Transverse colon (tissue), 4 donors: ENCODE results near the gene MUC5B. TPM values are rescaled to one million over a fixed set of nuclear protein-coding genes. Genes with fewer than 3 reads are reported as not detected.

ENCODE experiments used
- DNase-seq: peaks from one replicate; pipeline ENCODE4 v3.0.0-alpha.2; 2019
- H3K27ac ChIP-seq, 4 donors: fragments of 200-600 bp; sonication (generic); 2 replicates each; pipeline ENCODE4 v1.5.1; 2016 to 2018; ENCODE audit warnings: inconsistent platforms in 4 of 4
- H3K27me3 ChIP-seq: fragments of 200-600 bp; sonication (generic); 2 replicates; pipeline ENCODE4 v1.5.1; 2017; ENCODE audit warnings: inconsistent platforms
- H3K36me3 ChIP-seq, 4 donors: fragments of 200-600 bp; sonication (generic); 2 replicates each; pipeline ENCODE4 v1.5.1; 2017 to 2019; ENCODE audit warnings: inconsistent platforms in 4 of 4
- H3K4me1 ChIP-seq, 4 donors: fragments of 200-600 bp; sonication (generic); 2 replicates each; pipeline ENCODE4 v1.5.1; 2017 to 2020; ENCODE audit warnings: inconsistent platforms in 4 of 4
- H3K4me3 ChIP-seq, 4 donors: fragments of 200-600 bp; sonication (generic); 1 replicate in 1 of 4; 2 replicates in 3 of 4; pipeline versions ENCODE4 v1.5.1 to v1.6.1; 2017 to 2019; ENCODE audit warnings: inconsistent platforms in 4 of 4
- H3K9me3 ChIP-seq, 2 donors: fragments of 200-600 bp; sonication (generic); 2 replicates each; pipeline ENCODE4 v1.5.1; 2017 to 2019; ENCODE audit warnings: inconsistent platforms in 2 of 2
- CTCF ChIP-seq, 5 experiments: fragments of 200-600 bp in 3 of 5; fragments of 450-650 bp in 2 of 5; sonication (generic) in 3 of 5; IDR thresholded peaks; 1 replicate in 2 of 5; 2 replicates in 3 of 5; pipeline ENCODE4 v1.5.1; 2016 to 2017; ENCODE audit warnings: antibody characterized with exemption in 5 of 5, inconsistent platforms in 3 of 5, mild to moderate bottlenecking in 2 of 5, moderate library complexity in 1 of 5
- EP300 ChIP-seq: sonication (generic); formaldehyde crosslinking; IDR thresholded peaks from one replicate; pipeline ENCODE4 v1.6.1; 2017; ENCODE audit warnings: antibody characterized with exemption, low read depth
- POLR2A ChIP-seq: fragments of 450-650 bp; IDR thresholded peaks from one replicate; pipeline ENCODE4 v1.6.1; 2016; ENCODE audit warnings: antibody characterized with exemption, mild to moderate bottlenecking, moderate library complexity
- POLR2AphosphoS5 ChIP-seq, 3 donors: sonication (generic); formaldehyde crosslinking; IDR thresholded peaks; one replicate each; pipeline ENCODE4 v1.6.1; 2016; ENCODE audit warnings: antibody characterized with exemption in 3 of 3
- WGBS, 2 donors: methylation state at CpG; one replicate each; pipeline ENCODE4 v1.1.5; 2018; ENCODE audit warnings: low coverage in 1 of 2; 5-methylcytosine and 5-hydroxymethylcytosine counted together
- in situ Hi-C, 4 donors: fragments of 200-750 bp; cut with MboI; loops; one replicate each; pipeline versions ENCODE4 v1.15.0 to v1.15.1; 2017; ENCODE audit warnings: low sequenced_read_pairs in 3 of 4, low pct_ligation_motif_present in 1 of 4, low pct_unique_long_range_greater_than_20kb in 1 of 4
- intact Hi-C: fragments of 100-400 bp; cut with DNase I; formaldehyde crosslinking; loops from one replicate; pipeline ENCODE4 v1.15.1; 2023; ENCODE audit warnings: low total_unique reads
- total RNA-seq, 4 donors: library from RNA; depleted of rRNA; stranded (reverse); fragments of >200 nt; gene quantifications; one replicate each; pipeline ENCODE4 v1.1.0, GENCODE V29; 2016

MUC5B gene
- total RNA-seq, 4 donors from 2014 or later: 58.0 to 825 (median 85.6) TPM

- in situ Hi-C loops: no loop called here
- 86% methylated on average over 14 of the region's 14 CpGs; no CpG with 5 or more reads in 1 of the 2 donors for WGBS, 2 donors
- TF ChIP-seq POLR2A: no peak
- no peak for TF ChIP-seq POLR2AphosphoS5 (IDR thresholded peaks at IDR 0.05)
- TF ChIP-seq CTCF (IDR thresholded peaks at IDR 0.05): no peak
- TF ChIP-seq EP300: no peak
- Histone ChIP-seq H3K9me3 (no peaks in the 10 kb centered on the region), H3K36me3 (peaks cover 0 to 9% (median 0%) of the 10 kb centered on the region in 4 donors), H3K27ac (no peak overlapping the region), H3K4me3 (no peak overlapping the region), H3K27me3 (no peaks in the 10 kb centered on the region), H3K4me1 (no peaks in the 10 kb centered on the region)
- intact Hi-C loops: no loop called here
- no peak for DNase-seq
These were observed 51.6 kb downstream of the MUC5B start for GRCh38 chr11:1274501-1274900.

DNA sequence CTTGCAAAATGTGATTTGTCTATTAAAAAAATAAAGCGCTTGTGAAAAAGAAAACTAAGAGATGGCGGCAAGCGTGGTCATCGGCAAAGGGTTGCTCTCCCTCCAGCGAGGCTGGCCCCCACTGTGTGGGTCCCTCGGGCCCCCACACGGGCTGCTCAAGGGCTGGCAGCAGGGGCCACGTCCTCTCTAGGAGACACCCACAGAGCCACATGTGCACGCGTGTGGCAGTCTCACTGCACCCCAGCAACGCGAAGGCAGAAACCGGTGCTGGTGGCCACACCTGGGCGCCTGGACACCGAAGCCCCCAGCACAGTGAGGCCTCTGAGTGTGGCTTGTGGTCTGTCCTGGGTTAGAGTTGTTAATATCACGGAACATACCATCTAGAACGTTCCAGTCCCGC is 52.2 kb downstream of the MUC5B start:
- WGBS, 2 donors: 80 to 94% methylated on average over 5 to 18 of the region's 18 CpGs
- peaks cover 0 to 9% (median 0%) of the 10 kb centered on the region in 4 donors for H3K36me3 ChIP-seq
- no peaks in the 10 kb centered on the region for H3K9me3 ChIP-seq
- intact Hi-C loops (no loop called here), in situ Hi-C loops (loop anchor here in 3 of 4 donors (25.0 kb wide), 1 partner anchor 237 kb away; no protein-coding TSS in a partner anchor)
- H3K4me1 ChIP-seq: no peaks in the 10 kb centered on the region
- no peak overlapping the region for H3K27ac ChIP-seq
- H3K27me3 ChIP-seq: no peaks in the 10 kb centered on the region
- H3K4me3 ChIP-seq: no peak overlapping the region
- TF ChIP-seq POLR2AphosphoS5 (IDR thresholded peaks at IDR 0.05): no peak
- no peak for TF ChIP-seq CTCF (IDR thresholded peaks at IDR 0.05)
- no peak for TF ChIP-seq POLR2A
- TF ChIP-seq EP300: no peak
- DNase-seq: no peak

- Histone ChIP-seq H3K4me3 (no peak overlapping the region), H3K27ac (no peak overlapping the region), H3K9me3 (no peaks in the 10 kb centered on the region), H3K36me3 (peaks cover 0 to 9% (median under 1%) of the 10 kb centered on the region in 4 donors), H3K27me3 (no peaks in the 10 kb centered on the region), H3K4me1 (no peaks in the 10 kb centered on the region)
- WGBS, 2 donors: 71 to 90% methylated on average over 5 to 20 of the region's 32 CpGs
- in situ Hi-C loops (loop anchor here in 3 of 4 donors (25.0 kb wide), 1 partner anchor 236 kb away; no protein-coding TSS in a partner anchor), intact Hi-C loops (no loop called here)
- TF ChIP-seq EP300: no peak
- no peak for TF ChIP-seq POLR2A
- no peak for TF ChIP-seq POLR2AphosphoS5 (IDR thresholded peaks at IDR 0.05)
- TF ChIP-seq CTCF (IDR thresholded peaks at IDR 0.05): no peak
- DNase-seq: no peak
These were observed 53.4 kb downstream of the MUC5B start for GRCh38 chr11:1276041-1276790.

DNA sequence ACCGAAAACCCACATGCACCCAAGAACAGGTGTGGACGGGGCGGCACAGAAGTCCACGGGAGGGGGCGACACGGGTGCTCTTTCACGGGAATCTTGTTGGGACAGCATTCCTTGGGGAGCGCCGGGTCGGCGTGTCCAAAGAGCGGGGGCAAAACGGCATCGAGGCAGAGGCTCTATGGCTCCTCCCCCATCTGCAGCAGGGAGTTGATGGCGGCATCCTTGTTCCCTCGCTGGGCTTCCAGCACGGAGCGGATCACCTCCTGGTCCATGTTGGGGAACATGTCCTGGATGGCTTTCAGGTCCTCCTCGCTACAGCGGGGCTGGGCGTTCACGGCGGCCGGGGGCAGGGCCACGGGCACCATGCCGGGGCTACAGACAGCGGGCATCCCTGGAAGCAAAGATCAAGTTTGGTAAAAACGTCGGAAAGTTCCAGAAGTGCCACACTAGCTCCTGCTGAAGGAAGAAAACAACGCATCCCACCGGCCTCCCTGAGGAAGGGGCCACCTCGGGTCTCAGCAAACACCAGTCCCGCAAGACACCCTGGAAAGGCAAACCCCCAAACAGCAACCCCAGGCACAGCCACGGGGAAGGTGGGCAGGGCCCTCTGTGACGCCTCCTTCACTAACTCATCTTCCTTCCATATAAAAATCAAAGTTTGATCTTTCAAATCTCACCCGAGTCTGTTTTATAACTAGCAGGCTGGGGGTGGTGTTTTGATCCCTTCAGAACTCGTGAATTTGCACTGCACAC is 54.2 kb downstream of the MUC5B start:
- TF ChIP-seq POLR2AphosphoS5 (IDR thresholded peaks at IDR 0.05) (no peak), EP300 (no peak), CTCF (IDR thresholded peaks at IDR 0.05) (no peak), POLR2A (no peak)
- no peaks in the 10 kb centered on the region for H3K9me3 ChIP-seq
- DNase-seq: no peak
- 90% methylated on average over 37 of the region's 37 CpGs; no CpG with 5 or more reads in 1 of the 2 donors for whole genome bisulfite sequencing, 2 donors
- H3K4me1 ChIP-seq: no peaks in the 10 kb centered on the region
- H3K27me3 ChIP-seq: no peaks in the 10 kb centered on the region
- in situ Hi-C loops (loop anchor here in 3 of 4 donors (25.0 kb wide), 1 partner anchor 235 kb away; no protein-coding TSS in a partner anchor), intact Hi-C loops (no loop called here)
- H3K4me3 ChIP-seq: no peak overlapping the region
- H3K36me3 ChIP-seq: peaks cover 0 to 17% (median 4%) of the 10 kb centered on the region in 4 donors
- no peak overlapping the region for H3K27ac ChIP-seq
